ENCODE data around the gene PLAAT4.
"Not testable (repeated sequence)": the region's sequence is repeated elsewhere in the genome, so short reads cannot be mapped to it uniquely, and the experiment has no call there.

The PLAAT4 gene

DNA sequence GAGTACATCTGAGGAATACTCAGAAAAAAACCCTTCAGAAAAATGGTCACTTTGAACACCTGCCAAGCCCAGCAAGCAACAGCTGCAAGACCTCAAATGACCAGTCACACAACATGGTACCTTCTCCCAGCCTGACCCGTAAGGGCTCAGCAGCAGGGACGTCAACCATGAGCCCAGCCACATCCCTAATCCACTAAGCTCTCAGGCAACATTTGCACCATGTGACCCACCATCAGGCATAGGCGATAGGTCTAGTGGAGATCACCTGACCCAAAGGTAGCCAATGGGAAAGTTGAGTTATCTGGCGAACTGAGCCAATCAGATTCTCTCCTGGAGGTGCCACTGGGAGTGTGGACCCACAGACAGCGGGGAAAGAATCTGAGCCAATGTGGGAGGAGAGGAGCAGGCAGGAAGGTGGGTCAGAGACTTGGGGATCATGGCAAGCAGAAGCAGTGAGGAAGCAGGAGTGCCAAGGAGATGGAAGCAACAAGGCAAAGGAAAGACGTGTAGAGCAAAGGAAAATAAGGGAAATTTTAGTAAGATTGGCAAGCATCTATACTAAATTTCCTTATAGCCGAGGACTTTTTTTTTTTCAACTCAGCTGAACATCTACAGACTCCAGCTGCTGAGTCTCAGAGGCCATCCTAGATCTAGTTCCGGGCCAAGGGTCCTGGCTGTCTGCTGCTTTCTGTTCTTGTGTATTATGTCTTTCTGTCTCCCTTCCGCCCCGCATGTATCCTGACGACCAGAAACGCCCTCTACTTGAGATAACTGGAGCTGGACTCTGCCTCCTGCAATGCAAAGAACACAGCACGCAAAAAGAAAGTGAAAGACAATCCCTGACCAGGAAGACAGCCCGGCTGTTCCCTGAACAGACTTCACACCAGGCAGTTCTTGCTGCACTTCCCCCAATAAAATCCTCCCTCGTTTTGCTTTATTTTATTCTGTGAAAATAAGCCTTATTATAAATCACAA, 37.6 kb downstream of the PLAAT4 start:
- peak; percentile 92 for DNase-seq

DNA sequence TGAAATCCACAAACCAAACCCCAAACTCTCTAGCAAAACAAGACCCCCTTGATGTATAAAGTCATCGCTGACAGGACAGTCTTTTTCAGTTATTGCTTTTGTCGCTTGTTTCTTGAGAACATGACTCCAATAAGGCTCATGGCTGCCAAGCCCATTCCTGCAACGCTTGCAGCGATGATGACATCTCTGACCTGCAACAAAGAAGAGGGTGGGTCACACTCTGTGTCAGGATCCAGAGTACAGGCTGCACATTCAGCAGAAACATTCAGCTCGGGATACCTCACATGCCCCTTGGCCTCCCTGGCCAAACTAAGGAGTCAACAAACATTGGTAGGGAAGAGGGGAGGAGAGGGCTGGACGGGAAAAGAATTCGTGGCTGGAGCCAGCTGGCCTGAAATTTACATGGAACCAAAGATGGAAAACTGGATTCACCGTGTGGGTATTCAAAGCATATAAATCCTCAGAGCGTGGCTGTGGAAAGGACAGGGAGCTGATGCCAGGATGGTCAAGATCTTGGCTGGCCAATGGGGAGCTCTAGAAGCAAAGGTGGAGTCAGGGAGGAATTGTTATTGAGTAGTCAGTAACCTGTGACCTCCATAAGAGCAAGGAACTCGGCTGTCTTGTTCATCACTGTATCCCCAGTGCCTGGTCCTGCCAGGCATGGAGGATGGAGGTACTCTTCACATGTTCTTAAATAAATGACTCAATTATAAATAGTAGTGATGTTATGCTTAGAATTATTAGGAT, 38.4 kb downstream of the PLAAT4 start:
- DNase-seq, result no peak

DNA sequence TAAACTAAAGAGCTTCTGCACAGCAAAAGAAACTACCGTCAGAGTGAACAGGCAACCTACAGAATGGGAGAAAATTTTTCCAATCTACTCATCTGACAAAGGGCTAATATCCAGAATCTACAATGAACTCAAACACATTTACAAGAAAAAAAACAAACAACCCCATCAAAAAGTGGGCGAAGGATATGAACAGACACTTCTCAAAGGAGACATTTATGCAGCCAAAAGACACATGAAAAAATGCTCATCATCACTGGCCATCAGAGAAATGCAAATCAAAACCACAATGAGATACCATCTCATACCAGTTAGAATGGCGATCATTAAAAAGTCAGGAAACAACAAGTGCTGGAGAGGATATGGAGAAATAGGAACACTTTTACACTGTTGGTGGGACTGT, 42.3 kb downstream of the PLAAT4 start:
- DNase-seq, result not testable (repeated sequence)

DNA sequence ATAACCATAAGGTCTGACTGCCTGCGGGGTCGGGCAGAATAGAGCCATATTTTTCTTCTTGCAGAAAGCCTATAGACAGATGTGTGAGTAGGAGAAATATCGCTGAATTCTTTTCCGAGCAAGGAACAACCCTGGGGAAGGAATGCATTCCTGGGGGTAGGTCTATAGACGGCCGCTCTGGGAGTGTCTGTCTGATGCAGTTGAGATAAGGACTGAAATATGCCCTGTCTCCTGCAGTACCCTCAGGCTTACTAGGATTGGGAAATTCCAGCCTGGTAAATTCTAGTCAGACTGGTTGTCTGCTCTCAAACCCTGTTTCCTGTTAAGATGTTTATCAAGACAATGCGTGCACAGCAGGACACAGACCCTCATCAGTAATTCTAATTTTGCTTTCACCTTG, 44.6 kb downstream of the PLAAT4 start:
- DNase-seq, result not testable (repeated sequence)

DNA sequence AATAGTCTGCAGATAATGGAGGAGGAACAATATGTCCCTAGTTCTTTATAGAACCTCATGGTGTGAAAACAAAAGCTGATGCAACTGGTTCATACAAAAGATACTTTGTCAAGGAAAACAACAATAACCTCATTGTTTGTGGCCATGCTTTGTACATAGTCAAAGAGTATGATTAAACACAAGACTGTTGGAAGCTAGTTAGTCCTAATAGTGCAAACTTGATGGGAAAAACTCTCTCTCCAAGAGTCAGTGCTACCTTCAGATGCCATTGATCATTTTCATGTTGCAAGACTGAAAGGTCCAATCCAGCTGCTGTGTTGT, 46.7 kb downstream of the PLAAT4 start:
- DNase-seq, result no peak

DNA sequence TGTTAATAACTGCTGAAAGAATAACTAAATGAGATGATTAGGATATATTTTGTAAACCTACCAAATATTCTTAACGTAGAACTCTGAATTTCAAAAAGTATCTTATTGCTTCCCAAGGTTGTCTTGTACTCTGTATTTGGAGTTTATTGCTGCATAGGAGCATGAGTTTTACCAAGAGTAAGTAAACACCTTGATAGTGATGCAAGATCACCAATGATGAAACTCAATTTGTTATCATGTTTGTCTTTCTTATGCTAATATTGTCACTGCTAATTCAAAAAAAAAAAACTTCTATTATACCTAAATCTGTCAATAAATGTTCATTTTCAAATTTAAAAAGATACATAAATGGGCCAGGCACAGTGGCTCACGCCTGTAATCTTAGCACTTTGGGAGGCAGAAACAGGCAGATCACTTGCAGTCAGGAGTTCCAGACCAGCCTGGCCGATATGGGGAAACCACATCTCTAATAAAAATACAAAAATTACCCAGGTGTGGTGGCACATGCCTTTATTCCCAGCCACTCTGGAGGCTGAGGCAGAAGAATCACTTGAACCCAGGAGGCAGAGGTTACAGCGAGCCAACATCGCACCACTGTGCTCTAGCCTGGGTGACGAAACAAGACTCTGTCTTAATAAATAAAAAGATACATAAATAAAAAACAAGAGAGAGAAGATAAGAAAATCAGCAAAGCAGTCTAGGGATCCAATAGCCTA, 50.0 kb downstream of the PLAAT4 start:
- DNase-seq, result no peak

DNA sequence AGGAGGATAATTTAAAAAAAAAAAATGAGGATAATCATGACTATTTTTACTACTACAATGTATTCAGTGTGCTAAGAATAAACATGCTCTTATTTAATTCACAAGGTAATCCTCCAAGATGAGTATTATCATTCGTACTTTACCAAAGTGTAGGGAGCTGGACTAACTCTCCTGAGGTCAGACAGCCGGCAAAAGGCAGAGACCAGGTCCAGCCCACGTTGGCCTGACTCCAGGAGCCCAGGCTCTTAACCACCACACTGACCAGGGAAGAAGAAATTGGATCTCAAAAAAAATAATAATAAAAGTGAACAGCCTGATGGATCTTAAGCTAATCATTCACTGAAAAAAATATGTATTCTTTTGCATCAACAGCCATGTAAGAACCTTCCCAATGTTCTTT, 52.4 kb downstream of the PLAAT4 start:
- no peak for DNase-seq

DNA sequence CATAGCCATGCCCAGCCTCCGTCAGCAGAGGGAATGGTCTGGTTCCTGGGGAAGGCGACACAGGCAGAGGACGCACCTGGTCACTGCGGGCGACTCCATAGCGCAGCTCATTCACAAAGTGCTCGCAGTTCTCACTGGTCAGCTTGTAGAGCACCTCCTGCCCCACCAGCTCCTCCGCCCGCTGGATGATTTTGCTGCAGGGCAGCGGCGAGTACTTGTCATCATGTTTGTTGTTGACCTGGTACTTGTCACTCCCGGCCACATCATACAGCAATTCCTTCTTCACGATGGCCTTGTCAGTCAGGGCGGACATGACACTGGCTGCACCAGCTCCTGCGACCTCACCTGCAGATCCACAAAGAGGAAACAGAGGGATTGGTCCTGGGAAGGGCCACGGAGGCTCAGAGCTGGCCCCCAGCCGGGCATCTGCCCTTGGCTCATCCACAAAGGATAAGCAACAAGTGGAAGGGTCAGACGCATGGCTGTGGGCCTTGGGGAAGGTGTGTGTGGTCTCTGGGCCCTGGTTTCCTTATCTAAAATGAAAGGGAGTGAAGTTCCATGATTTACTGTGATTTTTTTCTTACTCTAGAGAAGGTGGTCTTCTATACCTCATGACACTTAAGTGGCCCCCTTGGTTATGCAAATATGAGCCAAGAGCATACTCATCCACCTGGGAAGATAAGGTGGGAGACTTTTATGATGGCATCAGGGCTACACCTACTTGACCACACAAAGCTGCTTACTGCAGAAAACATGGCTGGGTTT, 53.6 kb downstream of the PLAAT4 start:
- DNase-seq, result no peak

DNA sequence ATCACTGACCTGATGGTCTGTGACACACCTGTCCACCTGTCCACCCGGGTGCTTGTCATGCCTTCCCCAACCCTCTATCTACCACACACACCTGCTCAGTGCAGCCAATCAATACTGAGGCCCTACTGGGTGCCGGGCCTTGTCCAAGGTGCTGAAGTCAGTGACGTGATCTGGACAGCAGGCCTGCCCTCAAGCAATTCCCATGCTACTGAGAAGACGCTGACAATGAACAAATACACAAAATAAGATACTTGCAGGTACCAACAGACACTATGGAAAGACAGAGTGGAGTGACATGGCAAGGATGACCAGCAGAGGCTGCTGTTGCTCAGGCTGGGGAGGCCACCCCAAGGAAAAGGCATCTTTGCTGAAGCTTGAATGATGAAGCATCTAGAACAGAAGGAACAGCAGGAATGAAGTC, 56.4 kb downstream of the PLAAT4 start:
- DNase-seq, result peak; percentile 25

DNA sequence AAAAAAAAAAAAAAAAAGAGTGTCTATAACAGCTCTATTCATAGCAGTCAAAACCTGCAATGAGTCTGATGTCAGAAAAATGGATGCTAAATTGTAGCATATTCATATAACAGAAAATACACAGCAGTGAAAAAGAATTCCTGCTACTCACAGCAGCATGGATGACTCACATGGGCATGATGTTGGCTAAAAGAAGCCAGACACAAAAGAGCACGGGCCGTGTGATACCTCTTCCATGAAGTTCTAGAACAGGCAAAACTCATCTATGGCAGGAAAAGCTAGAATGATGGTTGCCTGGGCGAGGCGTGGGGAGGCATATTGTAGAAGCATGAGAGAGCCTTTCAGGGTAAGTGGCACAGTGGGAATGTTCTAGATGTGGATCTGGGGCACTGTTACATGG, 58.7 kb downstream of the PLAAT4 start:
- DNase-seq, result no peak
